Heart right ventricle (tissue), 16 donors: Measurements from ENCODE around the gene RNF207. TPM values are rescaled to one million over a fixed set of nuclear protein-coding genes. Genes with fewer than 3 reads are reported as not detected.

Experiments used
- ATAC-seq, 8 donors: fragments of 200-7000 bp; cut with Tn5 transposase; one replicate each; pipeline ENCODE4 v1.9.1; 2020; ENCODE audit warnings: mild to moderate bottlenecking in 8 of 8, moderate library complexity in 8 of 8, moderate number of reproducible peaks in 1 of 8
- DNase-seq, 2 donors: peaks; one replicate each; pipeline ENCODE4 v3.0.0-alpha.2; 2020
- H3K27ac ChIP-seq, 10 donors: fragments of 200-600 bp; sonication (generic) in 2 of 10; one replicate each; pipeline versions ENCODE4 v1.5.0 to v1.8.0; 2020 to 2022; ENCODE audit warnings: mild to moderate bottlenecking in 3 of 10
- H3K27me3 ChIP-seq, 7 donors: fragments of 200-600 bp; one replicate each; pipeline ENCODE4 v1.8.0; 2021 to 2022; ENCODE audit warnings: mild to moderate bottlenecking in 2 of 7
- H3K36me3 ChIP-seq, 9 donors: fragments of 200-600 bp; sonication (generic) in 1 of 9; one replicate each; pipeline versions ENCODE4 v1.5.0 to v1.8.0; 2020 to 2022; ENCODE audit warnings: mild to moderate bottlenecking in 2 of 9
- H3K4me1 ChIP-seq, 9 donors: fragments of 200-600 bp; sonication (generic) in 1 of 9; one replicate each; pipeline versions ENCODE4 v1.5.0 to v1.8.0; 2020 to 2022; ENCODE audit warnings: mild to moderate bottlenecking in 4 of 9
- H3K4me3 ChIP-seq, 10 donors: fragments of 200-600 bp; sonication (generic) in 2 of 10; one replicate each; pipeline versions ENCODE4 v1.5.0 to v1.8.0; 2020 to 2022; ENCODE audit warnings: mild to moderate bottlenecking in 7 of 10, moderate library complexity in 2 of 10
- H3K9me3 ChIP-seq, 11 donors: fragments of 200-600 bp in 10 of 11; sonication (generic) in 2 of 11; one replicate each; pipeline versions ENCODE4 v1.5.0 to v1.8.0; 2013 to 2022; ENCODE audit warnings: mild to moderate bottlenecking in 2 of 11, control low read depth in 1 of 11, moderate library complexity in 1 of 11
- CTCF ChIP-seq, 9 donors: fragments of 200-600 bp; sonication (generic) in 2 of 9; IDR thresholded peaks; one replicate each; pipeline versions ENCODE4 v1.5.0 to v1.8.0; 2021 to 2022; ENCODE audit warnings: antibody characterized with exemption in 9 of 9, mild to moderate bottlenecking in 5 of 9, moderate library complexity in 1 of 9
- WGBS, 2 donors: extraction: QIAGEN DNeasy Blood & Tissue Kit; methylation state at CpG; one replicate each; pipeline ENCODE4 v1.1.7; 2013; ENCODE audit warnings: inconsistent platforms in 1 of 2; 5-methylcytosine and 5-hydroxymethylcytosine counted together
- intact Hi-C, 10 donors: fragments of 100-400 bp; cut with DNase I; formaldehyde crosslinking; loops; one replicate each; pipeline versions ENCODE4 v1.11.1 to v1.14.2; 2022
- polyA plus RNA-seq, 2 donors: library from polyadenylated mRNA; stranded (reverse); fragments of 200-250 nt; gene quantifications; one replicate each; pipeline ENCODE4 v1.2.3, GENCODE V29; 2013
- total RNA-seq, 10 donors: library from RNA; stranded (reverse); fragmentation: NEBNext Ultra II Directional in 3 of 10; extraction: Animal tissue kit (Norgen Biotek cat#: 25700) in 3 of 10; gene quantifications; one replicate each; pipeline versions ENCODE4 v1.2.1 to v1.2.4, GENCODE V29; 2021 to 2023
- donor health status: Arrhythmogenic right ventricular cardiomyopathy.
- donor health status: ischemic (EF 13 %, LVEDD 7.1; RV severe dilation, severe dysfunction).
- donor health status: healthy with polysubstance abuse.
- donor health status: DM: no; HTN: yes; CAD: no.
- donor health status: DM: no; HTN: no; CAD: no.
- donor health status: ischemic (EF 25% LVEDD 6.9; RV normal size, moderate dysfunction).
- donor health status: ischemic (EF 25% LVEDD 5.7; RV mildly dilated, moderate dysfunction).
- donor health status: healthy.
- donor health status: DM: yes; HTN: yes; CAD: no.
- donor health status: Ischemic cardiomyopathy.
- donor health status: ischemic (EF 35%, LVEDD 5.7; RV mildly dilated, moderate dysfunction).
- donor health status: nonischemic (EF 11% LVEDD 7.7; RV severe dilation, severe dysfunction).
- donor health status: DM: yes; HTN: yes; CAD: no.
- donor health status: PGD.
- donor health status: ischemic (EF 29% LVEDD 5.4; RV normal size, mild dysfunction).
- donor health status: nonischemic (EF 23%, LVEDD 6.1; RV moderate dilation, normal function).

The RNF207 gene
- total and polyA plus RNA-seq, 12 donors, result 16.2 to 183 (median 67.4) TPM

GRCh38 chr1:6191968-6192367 is 14.0 kb upstream of the RNF207 start:
- ATAC-seq (no peak), DNase-seq (no peak)
- no peaks in the 10 kb centered on the region for H3K27me3 ChIP-seq
- TF ChIP-seq CTCF (IDR thresholded peaks at IDR 0.05), result no peak
- intact Hi-C loops, result loop anchor here in 1 of 10 donors (10.0 kb wide), 1 partner anchor 137 kb away; no protein-coding TSS in a partner anchor
- no peaks in the 10 kb centered on the region for H3K9me3 ChIP-seq
- H3K4me3 ChIP-seq, result no peak overlapping the region
- no peak overlapping the region for H3K27ac ChIP-seq
- peaks cover 0 to 6% (median 3%) of the 10 kb centered on the region in 9 donors for H3K4me1 ChIP-seq
- WGBS, 2 donors, result 92 to 100% methylated on average over 1 of the region's 1 CpG
- peaks cover 0 to 100% (median 69%) of the 10 kb centered on the region in 9 donors for H3K36me3 ChIP-seq

- H3K4me3 ChIP-seq, result peak overlapping the region in 9 of 10 donors; percentile 72 to 100 (median 89)
- ATAC-seq (no peak), DNase-seq (no peak)
- peaks cover 0 to 33% (median 29%) of the 10 kb centered on the region in 9 donors for H3K4me1 ChIP-seq
- intact Hi-C loops, result loop anchor here in 4 of 10 donors (5.0 to 10.0 kb wide), 2 partner anchors 39 to 143 kb away; partner anchors contain the start of gene ICMT (in 4 of the 4)
- H3K27ac ChIP-seq, result peak overlapping the region in 1 of 10 donors; percentile 92
- peaks cover 0 to 49% (median 36%) of the 10 kb centered on the region in 9 donors for H3K36me3 ChIP-seq
- WGBS, 2 donors, result 66% methylated on average over 6 of the region's 6 CpGs
- H3K27me3 ChIP-seq, result no peaks in the 10 kb centered on the region
- H3K9me3 ChIP-seq, result no peaks in the 10 kb centered on the region
- no peak for TF ChIP-seq CTCF (IDR thresholded peaks at IDR 0.05)
Observed at GRCh38 chr1:6197746-6198427, 8.0 kb upstream of the RNF207 start.

- Histone ChIP-seq H3K4me1 (peaks cover 0 to 33% (median 29%) of the 10 kb centered on the region in 9 donors), H3K27me3 (no peaks in the 10 kb centered on the region), H3K4me3 (peak overlapping the region; percentile 72 to 100 (median 90)), H3K27ac (peak overlapping the region in 9 of 10 donors; percentile 82 to 92 (median 88)), H3K9me3 (no peaks in the 10 kb centered on the region), H3K36me3 (peaks cover 0 to 41% (median 28%) of the 10 kb centered on the region in 9 donors)
- intact Hi-C loops, result loop anchor here in 4 of 10 donors (5.0 to 10.0 kb wide), 2 partner anchors 39 to 144 kb away; partner anchors contain the start of gene ICMT (in 4 of the 4)
- no peak for DNase-seq
- no peak for TF ChIP-seq CTCF (IDR thresholded peaks at IDR 0.05)
- ATAC-seq, result peak in 5 of 8 donors; percentile 1 to 23 (median 2)
- 1% methylated on average over 31 of the region's 31 CpGs for WGBS, 2 donors
Observed at GRCh38 chr1:6198646-6199297, 7.1 kb upstream of the RNF207 start.
